Breast epithelium (tissue), 3 donors: Measurements from ENCODE around the gene CAB39.

Source experiments
- POLR2A ChIP-seq: fragments of 450-650 bp; IDR thresholded peaks from one replicate; pipeline ENCODE4 v1.6.1; 2016; ENCODE audit warnings: antibody characterized with exemption, mild to moderate bottlenecking, moderate library complexity
- POLR2AphosphoS5 ChIP-seq, 3 donors: sonication (generic); formaldehyde crosslinking; IDR thresholded peaks; one replicate each; pipeline ENCODE4 v1.6.1; 2017; ENCODE audit warnings: antibody characterized with exemption in 3 of 3
- TF ChIP-seq, protein P1 (sequence below), 3 donors: fragments of 450-650 bp; IDR thresholded peaks; one replicate each; pipeline ENCODE4 v1.5.1; 2016 to 2017; ENCODE audit warnings: antibody characterized with exemption in 3 of 3, mild to moderate bottlenecking in 3 of 3, moderate library complexity in 3 of 3

DNA sequence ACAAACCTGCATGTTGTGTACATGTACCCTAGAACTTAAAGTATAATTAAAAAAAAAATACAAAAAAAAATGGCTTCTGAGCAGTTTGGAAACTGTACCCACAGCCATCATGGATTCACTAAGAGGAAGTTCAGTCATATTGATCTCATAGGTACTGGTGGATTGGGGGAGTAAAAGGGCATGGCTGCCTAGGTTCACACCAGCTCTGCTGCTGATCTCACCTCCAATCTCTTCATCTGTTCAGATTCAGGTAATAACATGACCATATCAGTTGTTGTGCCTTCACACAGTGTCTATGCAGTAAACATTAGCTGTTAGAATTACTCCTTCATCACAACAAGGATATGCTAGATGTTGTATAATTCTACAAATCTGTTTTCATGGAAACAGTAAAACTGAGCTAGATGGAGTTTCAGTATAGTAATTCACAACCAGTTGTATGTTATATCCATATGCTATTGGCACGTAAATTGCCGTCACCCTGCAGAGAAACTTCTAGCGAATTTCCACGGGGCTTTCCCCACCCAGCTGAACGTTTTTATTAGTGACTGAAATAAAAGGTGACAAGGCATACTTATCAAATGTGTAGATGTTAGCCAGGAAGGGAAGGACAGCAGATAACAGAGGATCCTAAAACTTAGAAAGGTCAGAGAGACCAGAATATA lies 92.8 kb downstream of the CAB39 start:
- TF ChIP-seq POLR2AphosphoS5 (IDR thresholded peaks at IDR 0.05) (no peak), POLR2A (no peak)
- TF ChIP-seq, protein P1, sequence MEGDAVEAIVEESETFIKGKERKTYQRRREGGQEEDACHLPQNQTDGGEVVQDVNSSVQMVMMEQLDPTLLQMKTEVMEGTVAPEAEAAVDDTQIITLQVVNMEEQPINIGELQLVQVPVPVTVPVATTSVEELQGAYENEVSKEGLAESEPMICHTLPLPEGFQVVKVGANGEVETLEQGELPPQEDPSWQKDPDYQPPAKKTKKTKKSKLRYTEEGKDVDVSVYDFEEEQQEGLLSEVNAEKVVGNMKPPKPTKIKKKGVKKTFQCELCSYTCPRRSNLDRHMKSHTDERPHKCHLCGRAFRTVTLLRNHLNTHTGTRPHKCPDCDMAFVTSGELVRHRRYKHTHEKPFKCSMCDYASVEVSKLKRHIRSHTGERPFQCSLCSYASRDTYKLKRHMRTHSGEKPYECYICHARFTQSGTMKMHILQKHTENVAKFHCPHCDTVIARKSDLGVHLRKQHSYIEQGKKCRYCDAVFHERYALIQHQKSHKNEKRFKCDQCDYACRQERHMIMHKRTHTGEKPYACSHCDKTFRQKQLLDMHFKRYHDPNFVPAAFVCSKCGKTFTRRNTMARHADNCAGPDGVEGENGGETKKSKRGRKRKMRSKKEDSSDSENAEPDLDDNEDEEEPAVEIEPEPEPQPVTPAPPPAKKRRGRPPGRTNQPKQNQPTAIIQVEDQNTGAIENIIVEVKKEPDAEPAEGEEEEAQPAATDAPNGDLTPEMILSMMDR (IDR thresholded peaks at IDR 0.05): no peak
